HCT116 (cell line): ENCODE measurements around the gene CCER1. TPM values are rescaled to one million over a fixed set of nuclear protein-coding genes. Genes with fewer than 3 reads are reported as not detected.

Experiments used
- ATAC-seq: fragments of 200-7000 bp; cut with Tn5 transposase; 2 replicates; pipeline ENCODE4 v1.9.1; 2020; ENCODE audit warnings: mild to moderate bottlenecking, moderate library complexity
- BruUV-seq: library from RNA; stranded (reverse); fragments of 400-500 nt; replicated peaks from 2 replicates; lab custom pipeline; 2021; lab: Mats Ljungman, UMichigan
- CTCF ChIA-PET: fragments of 300-600 bp; sonication (Branson Sonifier 250); formaldehyde crosslinking; loops from one replicate; lab custom pipeline; 2021; ENCODE audit warnings: antibody characterized with exemption; lab: Charles Lee
- POLR2A ChIA-PET: fragments of 300-600, 350-600 bp; sonication (Branson Sonifier 250); formaldehyde crosslinking; loops from one replicate; lab custom pipeline; 2021; ENCODE audit warnings: antibody characterized with exemption; lab: Charles Lee
- RAD21 ChIA-PET, 2 experiments: fragments of 300-600 bp; sonication (Branson Sonifier 250); formaldehyde crosslinking; loops; one replicate each; lab custom pipeline; 2023; ENCODE audit warnings: low total read pairs in 2 of 2; ENCODE audit not compliant: uncharacterized antibody in 2 of 2, unreplicated experiment in 2 of 2, low non-redundant PET in 1 of 2; lab: Charles Lee
- DNase-seq: peaks from one replicate; pipeline ENCODE4 v3.0.0-alpha.2; 2010; ENCODE audit warnings: low read depth, low spot score
- H2AFZ ChIP-seq: fragments of 200-600 bp; shearing (Covaris generic), sonication (generic); 2 replicates; pipeline ENCODE4 v1.6.1; 2017; ENCODE audit warnings: low read depth, mixed run types, mixed read lengths, antibody characterized with exemption, low read length; ENCODE audit not compliant: poor library complexity, severe bottlenecking
- H3K27ac ChIP-seq: 2 replicates; pipeline ENCODE4 v1.5.1; 2012; ENCODE audit warnings: low read depth, low read length
- H3K27me3 ChIP-seq: fragments of 200-600 bp; sonication (generic); 2 replicates; pipeline ENCODE4 v1.6.1; 2016; ENCODE audit warnings: mixed run types, low read length, mixed read lengths; ENCODE audit not compliant: insufficient read depth
- H3K36me3 ChIP-seq, 2 experiments: fragments of 200-500 bp in 1 of 2; fragments of 200-600 bp in 1 of 2; sonication (Bioruptor generic) in 1 of 2; sonication (generic) in 1 of 2; 2 replicates each; pipeline versions ENCODE4 v1.5.1 to v1.6.1; 2014 to 2016; ENCODE audit warnings: low read length in 2 of 2, inconsistent platforms in 1 of 2, mixed read lengths in 1 of 2, mixed run types in 1 of 2; ENCODE audit not compliant: insufficient read depth in 2 of 2, control insufficient read depth in 1 of 2
- H3K4me1 ChIP-seq, 2 experiments: fragments of 200-600 bp in 1 of 2; sonication (generic) in 1 of 2; 2 replicates each; pipeline versions ENCODE4 v1.5.1 to v1.6.1; 2012 to 2017; ENCODE audit warnings: low read length in 2 of 2, inconsistent platforms in 1 of 2, mild to moderate bottlenecking in 1 of 2, mixed read lengths in 1 of 2, mixed run types in 1 of 2, moderate library complexity in 1 of 2; ENCODE audit not compliant: insufficient read depth in 2 of 2, control insufficient read depth in 1 of 2
- H3K4me2 ChIP-seq: fragments of 200-600 bp; sonication (generic); 2 replicates; pipeline ENCODE4 v1.6.1; 2017; ENCODE audit warnings: mixed run types, low read length, mixed read lengths
- H3K4me3 ChIP-seq, 2 experiments: fragments of 200-600 bp in 1 of 2; sonication (generic) in 1 of 2; replicated peaks in 1 of 2; 2 replicates each; pipeline ENCODE4 v1.5.1; 2011 to 2016; ENCODE audit warnings: low read length in 2 of 2, control low read depth in 1 of 2, low read depth in 1 of 2, mild to moderate bottlenecking in 1 of 2, mixed read lengths in 1 of 2, mixed run types in 1 of 2
- H3K79me2 ChIP-seq: fragments of 200-600 bp; sonication (generic); 2 replicates; pipeline ENCODE4 v1.6.1; 2017; ENCODE audit warnings: mild to moderate bottlenecking, mixed run types, low read length, moderate library complexity, mixed read lengths; ENCODE audit not compliant: insufficient read depth
- H3K9ac ChIP-seq: fragments of 200-600 bp; sonication (generic); 2 replicates; pipeline ENCODE4 v1.6.1; 2016; ENCODE audit warnings: low read length, mixed read lengths
- H3K9me2 ChIP-seq: fragments of 200-600 bp; sonication (generic), shearing (Covaris generic); 2 replicates; pipeline ENCODE4 v1.6.1; 2017; ENCODE audit warnings: mixed run types, mild to moderate bottlenecking, moderate library complexity; ENCODE audit not compliant: insufficient read depth
- H3K9me3 ChIP-seq, 2 experiments: fragments of 200-500 bp in 1 of 2; fragments of 200-600 bp in 1 of 2; sonication (Bioruptor generic) in 1 of 2; sonication (generic) in 1 of 2; 2 replicates each; pipeline ENCODE4 v1.6.1; 2014 to 2017; ENCODE audit warnings: low read length in 2 of 2, mixed read lengths in 2 of 2, inconsistent platforms in 1 of 2, low read depth in 1 of 2, mild to moderate bottlenecking in 1 of 2, mixed run types in 1 of 2, moderate library complexity in 1 of 2; ENCODE audit not compliant: control insufficient read depth in 1 of 2, insufficient read depth in 1 of 2
- H4K20me1 ChIP-seq: fragments of 200-600 bp; sonication (generic), shearing (Covaris generic); 2 replicates; pipeline ENCODE4 v1.6.1; 2017; ENCODE audit warnings: mixed run types, mild to moderate bottlenecking, moderate library complexity; ENCODE audit not compliant: insufficient read depth
- ATF3 ChIP-seq: IDR thresholded peaks from 2 replicates; pipeline ENCODE4 v1.6.1; 2012
- CBX3 ChIP-seq: IDR thresholded peaks from 2 replicates; pipeline ENCODE4 v1.6.1; 2012; ENCODE audit warnings: low read depth
- CEBPB ChIP-seq: IDR thresholded peaks from 2 replicates; pipeline ENCODE4 v1.6.1; 2012; ENCODE audit warnings: low read depth
- EGR1 ChIP-seq: IDR thresholded peaks from 2 replicates; pipeline ENCODE4 v1.6.1; 2012; ENCODE audit warnings: low read depth
- ELF1 ChIP-seq: IDR thresholded peaks from 2 replicates; pipeline ENCODE4 v1.6.1; 2012; ENCODE audit warnings: low read depth, borderline replicate concordance
- EZH2 ChIP-seq: fragments of 200-600 bp; sonication (generic); IDR thresholded peaks from 2 replicates; pipeline ENCODE4 v1.6.1; 2017; ENCODE audit warnings: antibody characterized with exemption, mixed run types
- EZH2phosphoT487 ChIP-seq: fragments of 200-600 bp; IDR thresholded peaks from 2 replicates; pipeline ENCODE4 v1.6.1; 2018; ENCODE audit warnings: antibody characterized with exemption, borderline replicate concordance
- FOSL1 ChIP-seq: IDR thresholded peaks from 2 replicates; pipeline ENCODE4 v1.6.1; 2012; ENCODE audit warnings: low read depth
- JUND ChIP-seq: IDR thresholded peaks from 2 replicates; pipeline ENCODE4 v1.6.1; 2012
- POLR2A ChIP-seq: IDR thresholded peaks from 2 replicates; pipeline ENCODE4 v1.7.0; 2011; ENCODE audit warnings: borderline replicate concordance; ENCODE audit not compliant: insufficient read depth, insufficient read length; ENCODE audit errors: extremely low read depth
- POLR2AphosphoS5 ChIP-seq: IDR thresholded peaks from 2 replicates; pipeline ENCODE4 v1.6.1; 2011; ENCODE audit warnings: mild to moderate bottlenecking, low read depth, low read length, moderate library complexity
- RAD21 ChIP-seq: IDR thresholded peaks from 2 replicates; pipeline ENCODE4 v1.6.1; 2012; ENCODE audit warnings: low read depth, mild to moderate bottlenecking
- SRF ChIP-seq: IDR thresholded peaks from 2 replicates; pipeline ENCODE4 v1.6.1; 2012; ENCODE audit warnings: low read depth
- TCF7L2 ChIP-seq: IDR thresholded peaks from 2 replicates; pipeline ENCODE4 v1.7.0; 2011; ENCODE audit warnings: borderline replicate concordance, inconsistent platforms; ENCODE audit not compliant: insufficient read depth, insufficient read length; ENCODE audit errors: extremely low read depth
- YY1 ChIP-seq: IDR thresholded peaks from 2 replicates; pipeline ENCODE4 v1.6.1; 2011; ENCODE audit warnings: low read length, low read depth, moderate library complexity, mild to moderate bottlenecking; ENCODE audit not compliant: insufficient replicate concordance; ENCODE audit errors: extremely low read depth
- ZNF274 ChIP-seq: fragments of 200-500 bp; sonication (Bioruptor generic); IDR thresholded peaks from 2 replicates; pipeline ENCODE4 v1.6.1; 2014; ENCODE audit warnings: mild to moderate bottlenecking, low read depth, low read length, inconsistent platforms
- intact Hi-C: fragments of 100-400 bp; cut with micrococcal nuclease; formaldehyde crosslinking; loops from 2 replicates; pipeline ENCODE4 v1.10.0; 2022
- total RNA-seq: library from RNA; stranded (reverse); gene quantifications from one replicate; pipeline ENCODE4 v1.2.1, GENCODE V29; 2021; ENCODE audit not compliant: unreplicated experiment
- TF ChIP-seq, protein P1 (sequence below): IDR thresholded peaks from 2 replicates; pipeline ENCODE4 v1.6.1; 2012
- TF ChIP-seq, protein P2 (sequence below), 3 experiments: fragments of 200-600 bp in 1 of 3; sonication (generic) in 1 of 3; IDR thresholded peaks in 2 of 3; conservative IDR thresholded peaks in 1 of 3; 2 replicates each; pipeline ENCODE4 v1.5.1; 2012 to 2017; ENCODE audit warnings: low read depth in 2 of 3, low read length in 2 of 3, antibody characterized with exemption in 1 of 3, borderline replicate concordance in 1 of 3, control low read depth in 1 of 3, mild to moderate bottlenecking in 1 of 3, mixed read lengths in 1 of 3, mixed run types in 1 of 3, moderate library complexity in 1 of 3; ENCODE audit not compliant: insufficient read depth in 1 of 3

CCER1 gene
- total RNA-seq, 1 experiment from 2014 or later, result not detected

DNA sequence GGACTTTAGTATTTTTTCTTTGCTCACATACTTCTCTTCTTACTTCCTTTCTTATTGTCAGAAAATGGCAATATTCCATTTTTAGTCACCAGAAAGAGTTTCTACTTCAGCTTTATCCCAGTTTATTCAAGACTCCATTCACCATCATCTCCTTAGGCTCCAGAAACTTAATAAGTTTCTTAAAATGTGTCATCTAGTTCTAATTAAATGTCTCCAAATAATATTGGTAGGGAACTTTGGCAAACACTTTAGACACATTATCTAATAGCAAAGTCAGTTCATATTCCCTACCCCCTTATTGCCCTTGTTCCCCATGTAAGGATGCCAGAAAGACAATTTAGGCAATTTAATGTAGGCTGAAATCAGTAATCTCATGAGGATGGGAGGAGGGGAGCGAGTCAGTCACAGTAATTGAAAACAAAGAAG, 34.7 kb upstream of the CCER1 start:
- Histone ChIP-seq H3K27ac (no peak overlapping the region), H3K79me2 (no peaks in the 10 kb centered on the region), H3K27me3 (no peaks in the 10 kb centered on the region), H4K20me1 (no peaks in the 10 kb centered on the region), H3K36me3 (no peaks in the 10 kb centered on the region), H3K9ac (no peak overlapping the region), H3K9me2 (no peaks in the 10 kb centered on the region), H3K4me2 (no peak overlapping the region), H2AFZ (no peak overlapping the region), H3K4me3 (no peak overlapping the region), H3K4me1 (no peaks in the 10 kb centered on the region), H3K9me3 (no peaks in the 10 kb centered on the region; a peak in 1 of 4 replicates)
- no TSS peak for BruUV-seq
- ChIA-PET RAD21 (no interaction called here), POLR2A (no interaction called here), CTCF (no interaction called here)
- no peak for DNase-seq
- TF ChIP-seq RAD21, result no peak
- TF ChIP-seq, protein P1, sequence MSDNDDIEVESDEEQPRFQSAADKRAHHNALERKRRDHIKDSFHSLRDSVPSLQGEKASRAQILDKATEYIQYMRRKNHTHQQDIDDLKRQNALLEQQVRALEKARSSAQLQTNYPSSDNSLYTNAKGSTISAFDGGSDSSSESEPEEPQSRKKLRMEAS, result no peak
- TF ChIP-seq SRF, result no peak
- TF ChIP-seq CBX3, result no peak
- no peak for TF ChIP-seq FOSL1
- no peak for TF ChIP-seq POLR2AphosphoS5
- TF ChIP-seq EGR1, result no peak
- TF ChIP-seq TCF7L2, result no peak
- no peak for TF ChIP-seq EZH2
- no peak for TF ChIP-seq ELF1
- TF ChIP-seq, protein P2, sequence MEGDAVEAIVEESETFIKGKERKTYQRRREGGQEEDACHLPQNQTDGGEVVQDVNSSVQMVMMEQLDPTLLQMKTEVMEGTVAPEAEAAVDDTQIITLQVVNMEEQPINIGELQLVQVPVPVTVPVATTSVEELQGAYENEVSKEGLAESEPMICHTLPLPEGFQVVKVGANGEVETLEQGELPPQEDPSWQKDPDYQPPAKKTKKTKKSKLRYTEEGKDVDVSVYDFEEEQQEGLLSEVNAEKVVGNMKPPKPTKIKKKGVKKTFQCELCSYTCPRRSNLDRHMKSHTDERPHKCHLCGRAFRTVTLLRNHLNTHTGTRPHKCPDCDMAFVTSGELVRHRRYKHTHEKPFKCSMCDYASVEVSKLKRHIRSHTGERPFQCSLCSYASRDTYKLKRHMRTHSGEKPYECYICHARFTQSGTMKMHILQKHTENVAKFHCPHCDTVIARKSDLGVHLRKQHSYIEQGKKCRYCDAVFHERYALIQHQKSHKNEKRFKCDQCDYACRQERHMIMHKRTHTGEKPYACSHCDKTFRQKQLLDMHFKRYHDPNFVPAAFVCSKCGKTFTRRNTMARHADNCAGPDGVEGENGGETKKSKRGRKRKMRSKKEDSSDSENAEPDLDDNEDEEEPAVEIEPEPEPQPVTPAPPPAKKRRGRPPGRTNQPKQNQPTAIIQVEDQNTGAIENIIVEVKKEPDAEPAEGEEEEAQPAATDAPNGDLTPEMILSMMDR (IDR thresholded peaks at IDR 0.05 in 2 of 3, conservative IDR thresholded peaks at IDR 0.05 in 1 of 3; ENCODE audit: borderline replicate concordance in 1 of 3, insufficient read depth in 1 of 3, low read depth in 2 of 3, low read length in 2 of 3), result no peak
- TF ChIP-seq ATF3, result no peak
- TF ChIP-seq CEBPB, result no peak
- TF ChIP-seq ZNF274, result no peak
- TF ChIP-seq YY1, result no peak
- no peak for TF ChIP-seq POLR2A
- TF ChIP-seq EZH2phosphoT487, result no peak
- TF ChIP-seq JUND, result no peak
- intact Hi-C loops, result no loop called here
- no peak for ATAC-seq
